Small intestine (tissue), 7 donors: Measurements from ENCODE around the gene ARHGAP42. TPM values are rescaled to one million over a fixed set of nuclear protein-coding genes. Genes with fewer than 3 reads are reported as not detected.
A peak's percentile ranks its signal among the peaks of the same experiment; 100 is the strongest.

ENCODE experiments used
- DNase-seq, 2 donors: peaks; one replicate each; pipeline versions ENCODE4 v3.0.0 to v3.0.0-alpha.2; 2013
- FAIRE-seq: peaks from 2 replicates; lab custom pipeline; 2012; peaks lifted over from hg19 to GRCh38; lab: Jason Lieb, UNC
- H3K27ac ChIP-seq, 3 donors: one replicate each; pipeline ENCODE4 v1.5.1; 2013; ENCODE audit warnings: low read length in 2 of 3, mild to moderate bottlenecking in 2 of 3, control low read depth in 1 of 3, inconsistent platforms in 1 of 3, low read depth in 1 of 3, moderate library complexity in 1 of 3
- H3K27me3 ChIP-seq, 3 donors: one replicate each; pipeline ENCODE4 v1.6.1; 2013; ENCODE audit warnings: low read length in 3 of 3, inconsistent platforms in 1 of 3; ENCODE audit not compliant: control insufficient read depth in 3 of 3, insufficient read depth in 3 of 3
- H3K36me3 ChIP-seq, 3 donors: one replicate each; pipeline ENCODE4 v1.6.1; 2013; ENCODE audit warnings: low read length in 3 of 3, inconsistent platforms in 1 of 3, low read depth in 1 of 3, mild to moderate bottlenecking in 1 of 3, moderate library complexity in 1 of 3; ENCODE audit not compliant: control insufficient read depth in 3 of 3, insufficient read depth in 2 of 3
- H3K4me1 ChIP-seq, 3 donors: one replicate each; pipeline ENCODE4 v1.6.1; 2013; ENCODE audit warnings: low read length in 2 of 3, inconsistent platforms in 1 of 3, low read depth in 1 of 3, mild to moderate bottlenecking in 1 of 3, moderate library complexity in 1 of 3; ENCODE audit not compliant: control insufficient read depth in 3 of 3, insufficient read depth in 2 of 3
- H3K4me3 ChIP-seq, 3 donors: one replicate each; pipeline ENCODE4 v1.5.1; 2013; ENCODE audit warnings: low read length in 3 of 3, control low read depth in 1 of 3, inconsistent platforms in 1 of 3, low read depth in 1 of 3, mild to moderate bottlenecking in 1 of 3, moderate library complexity in 1 of 3
- H3K9me3 ChIP-seq, 2 donors: one replicate each; pipeline ENCODE4 v1.6.1; 2013; ENCODE audit warnings: low read depth in 1 of 2, low read length in 1 of 2; ENCODE audit not compliant: control insufficient read depth in 2 of 2, insufficient read depth in 1 of 2
- WGBS, 3 donors: extraction: QIAGEN DNeasy Blood & Tissue Kit; methylation state at CpG; one replicate each; pipeline ENCODE4 v1.1.7; 2013; 5-methylcytosine and 5-hydroxymethylcytosine counted together
- polyA plus RNA-seq, 4 donors: library from polyadenylated mRNA; stranded (reverse) in 3 of 4; unstranded in 1 of 4; fragments of 200-250 nt in 3 of 4; fragments of 120-200 nt in 1 of 4; gene quantifications; one replicate each; pipeline versions ENCODE4 v1.2.1 to v1.2.3, GENCODE V29; 2013
- donor health status: healthy with polysubstance abuse.
- donor health status: control.
- donor health status: control.
- donor health status: Bipolar disorder and iron deficiency.
- donor health status: healthy.

The ARHGAP42 gene
- polyA plus RNA-seq, 4 donors, result 4.3 to 17.0 (median 14.9) TPM

DNA sequence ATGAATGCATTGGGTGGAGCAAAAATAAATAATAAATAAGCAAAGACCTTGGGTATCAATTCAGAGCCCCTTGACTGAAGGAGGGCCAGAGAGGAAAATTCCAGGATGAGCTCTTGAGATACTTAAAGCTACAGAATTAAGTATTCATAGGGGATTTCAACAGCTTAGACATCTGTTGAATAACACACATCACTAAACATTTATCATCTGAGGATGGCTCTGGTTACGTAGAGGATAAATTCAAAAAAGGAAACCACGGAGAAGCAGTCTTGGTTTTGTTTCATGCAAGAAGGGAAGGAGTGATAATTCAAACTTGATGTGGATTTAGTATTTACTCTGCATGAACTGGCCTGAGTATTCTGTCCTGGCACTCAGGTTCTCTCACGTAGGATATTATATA is 29.8 kb downstream of the ARHGAP42 start:
- Histone ChIP-seq H3K27me3 (no peaks in the 10 kb centered on the region), H3K27ac (no peak overlapping the region), H3K4me3 (no peak overlapping the region), H3K9me3 (no peaks in the 10 kb centered on the region), H3K36me3 (peaks cover 0 to 2% (median 0%) of the 10 kb centered on the region in 3 donors), H3K4me1 (peaks cover 0 to 7% (median 3%) of the 10 kb centered on the region in 3 donors)
- FAIRE-seq (no peak), DNase-seq (no peak)
- 55 to 84% (median 63%) methylated on average over 3 of the region's 3 CpGs for WGBS, 3 donors

DNA sequence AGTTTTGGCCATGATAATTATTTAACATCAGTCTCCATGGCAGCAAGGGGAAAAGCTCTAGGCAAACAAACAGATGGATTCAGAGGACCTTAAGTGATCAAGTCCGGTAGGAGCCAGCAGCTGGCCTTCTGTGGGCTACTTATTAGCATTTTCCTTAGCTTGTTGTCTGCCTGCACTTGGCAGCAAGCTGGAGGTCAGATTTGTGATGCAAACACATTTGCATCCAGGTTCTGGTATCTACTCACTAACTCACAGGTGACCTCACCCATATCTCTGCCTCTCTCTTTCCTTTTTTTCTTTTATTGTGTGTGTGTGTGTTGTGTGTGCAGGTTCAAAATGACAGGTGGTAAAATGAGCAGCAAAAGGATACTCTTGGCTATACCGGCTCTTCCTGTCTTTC is 32.3 kb downstream of the ARHGAP42 start:
- H3K9me3 ChIP-seq, result no peaks in the 10 kb centered on the region
- no peak overlapping the region for H3K4me3 ChIP-seq
- H3K27ac ChIP-seq, result peak overlapping the region; percentile 14 to 81 (median 34)
- peaks cover 0 to 7% (median 3%) of the 10 kb centered on the region in 3 donors for H3K4me1 ChIP-seq
- H3K27me3 ChIP-seq, result no peaks in the 10 kb centered on the region
- no peak for FAIRE-seq
- peak; percentile 31 to 37 for DNase-seq
- 12 to 29% (median 21%) methylated on average over 2 of the region's 2 CpGs for WGBS, 3 donors
- H3K36me3 ChIP-seq, result peaks cover 0 to 2% (median 0%) of the 10 kb centered on the region in 3 donors

DNA sequence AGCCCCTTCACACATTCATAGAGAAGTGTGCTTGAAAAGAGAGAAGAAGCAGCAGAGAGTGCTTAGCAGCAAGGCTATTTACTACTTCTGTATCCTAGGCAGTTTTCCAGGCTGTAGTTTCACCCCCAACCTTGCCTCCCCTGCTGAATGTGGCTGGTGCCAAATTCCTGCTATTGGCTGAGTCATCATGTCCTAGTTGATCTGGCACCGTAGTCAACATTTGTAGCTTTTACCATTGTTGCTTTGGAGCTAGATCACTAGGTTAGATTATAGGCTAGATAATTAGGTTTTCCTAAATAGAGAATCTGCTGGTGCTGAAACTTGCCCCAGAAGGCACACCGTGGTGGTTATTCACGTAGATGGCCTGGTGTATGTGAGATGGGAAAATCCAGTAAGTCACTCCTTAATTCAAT is 32.7 kb downstream of the ARHGAP42 start:
- Histone ChIP-seq H3K4me3 (no peak overlapping the region), H3K9me3 (no peaks in the 10 kb centered on the region), H3K4me1 (peaks cover 0 to 7% (median 3%) of the 10 kb centered on the region in 3 donors), H3K27me3 (no peaks in the 10 kb centered on the region), H3K27ac (peak overlapping the region; percentile 14 to 81 (median 34)), H3K36me3 (no peaks in the 10 kb centered on the region)
- DNase-seq (peak; percentile 29 to 70), FAIRE-seq (no peak)
- 35 to 40% (median 36%) methylated on average over 3 of the region's 3 CpGs for WGBS, 3 donors

DNA sequence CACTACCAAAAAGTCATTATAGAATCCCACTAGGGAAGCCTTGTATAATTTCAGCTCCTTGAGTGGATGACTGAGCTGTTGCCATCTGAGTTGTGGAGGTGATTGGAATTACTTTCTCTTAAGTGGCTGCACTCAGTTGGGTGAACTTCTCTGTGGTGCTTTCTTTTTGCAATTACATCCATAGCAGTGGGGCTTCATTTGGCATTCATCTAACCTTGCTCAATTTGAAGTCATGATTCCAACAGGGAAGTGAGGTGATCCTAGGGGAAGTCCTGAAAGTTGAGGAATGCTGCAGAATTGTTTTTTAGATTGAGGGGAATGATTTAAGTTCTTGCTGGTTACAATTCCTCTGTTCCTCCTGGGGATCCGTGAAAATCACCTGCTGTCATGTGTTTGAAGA is 39.6 kb downstream of the ARHGAP42 start:
- Histone ChIP-seq H3K27me3 (no peaks in the 10 kb centered on the region), H3K9me3 (no peaks in the 10 kb centered on the region), H3K4me3 (no peak overlapping the region), H3K36me3 (no peaks in the 10 kb centered on the region), H3K27ac (no peak overlapping the region), H3K4me1 (peaks cover 0 to 3% (median 2%) of the 10 kb centered on the region in 3 donors)
- FAIRE-seq (no peak), DNase-seq (no peak)
- WGBS, 3 donors, result 56 to 67% (median 62%) methylated on average over 1 of the region's 1 CpG

DNA sequence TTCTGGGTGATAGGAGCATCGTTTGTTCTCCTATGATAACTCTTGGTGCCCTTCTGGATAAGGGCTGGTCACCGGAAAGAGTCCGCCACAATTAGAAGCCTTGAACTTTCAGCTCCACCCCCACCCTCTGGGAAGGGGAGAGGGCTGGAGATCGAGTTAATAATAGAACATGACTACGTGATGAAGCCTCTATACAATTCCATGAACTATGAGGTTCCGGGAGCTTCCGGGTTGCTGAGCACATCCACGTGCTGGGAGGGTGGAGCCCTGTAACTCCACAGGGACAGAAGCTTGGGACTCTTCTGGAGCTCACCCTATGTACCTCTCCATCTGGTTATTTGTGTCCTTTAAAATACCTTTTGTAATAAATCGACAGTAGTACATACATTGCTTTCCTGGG is 40.3 kb downstream of the ARHGAP42 start:
- Histone ChIP-seq H3K4me3 (no peak overlapping the region), H3K4me1 (peaks cover 0 to 3% (median 2%) of the 10 kb centered on the region in 3 donors), H3K27ac (no peak overlapping the region), H3K36me3 (no peaks in the 10 kb centered on the region), H3K27me3 (no peaks in the 10 kb centered on the region), H3K9me3 (no peaks in the 10 kb centered on the region)
- DNase-seq (no peak), FAIRE-seq (no peak)
- 73 to 85% (median 74%) methylated on average over 9 of the region's 9 CpGs for WGBS, 3 donors

DNA sequence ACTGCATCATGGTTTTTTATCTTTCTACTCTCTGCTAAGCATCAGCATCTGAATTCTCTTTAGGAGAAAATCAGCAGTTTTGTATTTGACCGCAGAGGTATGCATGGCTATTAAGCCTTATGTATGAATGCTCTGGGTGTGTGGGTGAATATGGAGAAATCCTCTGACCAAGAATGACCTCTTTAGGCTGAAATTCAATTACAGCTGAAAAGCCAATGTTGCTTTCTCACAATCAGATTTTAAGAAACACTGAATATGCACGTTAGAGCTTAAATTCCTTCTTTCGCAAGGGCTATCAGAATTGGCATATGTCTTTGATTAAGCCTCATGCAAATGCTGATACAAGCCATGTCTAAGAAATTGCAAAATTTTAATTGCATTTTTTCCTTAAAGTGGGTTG is 43.2 kb downstream of the ARHGAP42 start:
- Histone ChIP-seq H3K4me3 (no peak overlapping the region), H3K4me1 (peaks cover 0 to 4% (median 3%) of the 10 kb centered on the region in 3 donors), H3K27ac (no peak overlapping the region), H3K36me3 (no peaks in the 10 kb centered on the region), H3K9me3 (no peaks in the 10 kb centered on the region), H3K27me3 (no peaks in the 10 kb centered on the region)
- no peak for FAIRE-seq
- WGBS, 3 donors, result 87 to 90% (median 87%) methylated on average over 3 of the region's 3 CpGs
- no peak for DNase-seq

DNA sequence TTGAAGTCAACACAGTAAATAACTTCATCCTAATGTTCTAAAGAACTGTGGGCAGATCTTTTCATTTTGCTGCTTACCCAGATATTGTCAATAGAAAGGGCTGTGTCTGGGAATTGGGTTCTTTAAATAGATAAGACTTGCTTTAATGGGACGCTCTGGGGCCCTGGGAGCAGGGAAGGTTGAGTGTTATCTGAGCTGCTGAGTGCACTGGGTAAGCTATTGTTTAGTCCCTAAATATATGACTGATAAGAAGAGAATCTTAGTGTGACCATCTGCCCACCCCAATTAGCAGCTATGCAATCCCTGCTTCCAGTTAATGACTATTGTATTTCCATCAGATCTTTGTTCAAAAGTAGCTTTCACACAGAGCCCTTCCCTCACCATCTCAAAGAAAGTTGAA is 44.4 kb downstream of the ARHGAP42 start:
- no peak overlapping the region for H3K4me3 ChIP-seq
- H3K27ac ChIP-seq, result no peak overlapping the region
- no peak for FAIRE-seq
- no peak for DNase-seq
- H3K27me3 ChIP-seq, result no peaks in the 10 kb centered on the region
- H3K4me1 ChIP-seq, result peaks cover 3 to 4% (median 3%) of the 10 kb centered on the region in 3 donors
- WGBS, 3 donors, result 48 to 59% (median 58%) methylated on average over 1 of the region's 1 CpG
- no peaks in the 10 kb centered on the region for H3K36me3 ChIP-seq
- no peaks in the 10 kb centered on the region for H3K9me3 ChIP-seq

DNA sequence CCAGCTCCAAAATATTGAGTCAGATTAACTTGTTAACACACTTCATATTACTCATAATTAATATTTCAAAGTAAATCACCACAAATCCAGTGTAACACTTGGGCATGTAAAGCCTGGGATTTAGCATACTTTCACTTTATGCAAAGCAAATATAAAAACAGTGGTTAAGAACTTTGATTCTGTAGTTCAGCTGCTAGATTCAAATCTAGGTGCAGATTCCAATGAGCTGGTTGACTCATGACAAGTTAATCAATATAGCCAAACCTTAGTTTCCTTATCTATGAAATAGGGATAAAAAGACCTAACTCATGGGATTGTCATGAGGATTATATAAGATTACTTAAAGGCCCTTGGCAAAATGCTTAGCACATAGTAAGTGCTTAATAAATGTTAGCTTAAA is 45.9 kb downstream of the ARHGAP42 start:
- no peak overlapping the region for H3K4me3 ChIP-seq
- DNase-seq (peak in 1 of 2 donors; percentile 76), FAIRE-seq (no peak)
- H3K4me1 ChIP-seq, result peaks cover 2 to 4% (median 3%) of the 10 kb centered on the region in 3 donors
- H3K27ac ChIP-seq, result no peak overlapping the region
- H3K9me3 ChIP-seq, result no peaks in the 10 kb centered on the region
- H3K36me3 ChIP-seq, result no peaks in the 10 kb centered on the region
- H3K27me3 ChIP-seq, result no peaks in the 10 kb centered on the region
